ENCODE results near the gene ANO6. TPM values are rescaled to one million over a fixed set of nuclear protein-coding genes. Genes with fewer than 3 reads are reported as not detected.

The ANO6 gene
- total and polyA plus RNA-seq, 4 donors = 18.6 to 52.3 (median 29.1) TPM

DNA sequence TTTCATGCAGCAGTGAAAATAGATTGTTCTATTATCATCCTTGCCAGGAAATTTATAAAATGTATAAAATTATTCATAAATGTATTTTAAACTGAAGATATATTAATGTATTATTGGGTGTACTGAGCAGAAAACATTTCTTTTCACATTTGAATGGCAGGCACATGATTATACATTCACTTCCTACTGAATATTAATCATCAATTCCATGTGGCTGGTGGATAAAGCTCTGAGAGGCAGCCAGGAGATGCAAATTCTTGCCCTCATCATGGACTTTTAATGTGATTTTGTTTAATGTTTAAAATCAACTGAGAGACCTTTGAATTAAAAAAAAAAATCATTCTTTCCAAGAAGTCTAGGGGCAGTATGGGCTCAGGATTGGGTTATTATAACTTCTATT, 40.8 kb downstream of the ANO6 start:
- H3K27me3 ChIP-seq (ENCODE audit: control insufficient read depth in 4 of 4, insufficient read depth in 4 of 4, low read length in 3 of 4) = no peaks in the 10 kb centered on the region
- no peak overlapping the region for H3K9ac ChIP-seq (ENCODE audit: low read depth in 1 of 2, low read length in 2 of 2)
- H3K27ac ChIP-seq (ENCODE audit: low read depth in 1 of 2, low read length in 2 of 2) = no peak overlapping the region
- no peak for TF ChIP-seq JUND (IDR thresholded peaks at IDR 0.05)
- no peak for TF ChIP-seq FOXA1 (IDR thresholded peaks at IDR 0.05)
- no peak for TF ChIP-seq FOXA2 (IDR thresholded peaks at IDR 0.05)
- TF ChIP-seq SP1 (IDR thresholded peaks at IDR 0.05) = no peak
- TF ChIP-seq, protein P1, sequence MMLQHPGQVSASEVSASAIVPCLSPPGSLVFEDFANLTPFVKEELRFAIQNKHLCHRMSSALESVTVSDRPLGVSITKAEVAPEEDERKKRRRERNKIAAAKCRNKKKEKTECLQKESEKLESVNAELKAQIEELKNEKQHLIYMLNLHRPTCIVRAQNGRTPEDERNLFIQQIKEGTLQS (IDR thresholded peaks at IDR 0.05) = no peak
- no peak for TF ChIP-seq REST (IDR thresholded peaks at IDR 0.05)
- TF ChIP-seq NR2F2 (IDR thresholded peaks at IDR 0.05) = no peak
- TF ChIP-seq RXRA (IDR thresholded peaks at IDR 0.05) = no peak
- no peak for TF ChIP-seq RAD21 (IDR thresholded peaks at IDR 0.05)
- no peak for TF ChIP-seq HNF4A (conservative IDR thresholded peaks at IDR 0.05)
- TF ChIP-seq YY1 (IDR thresholded peaks at IDR 0.05) = no peak
- no peak for TF ChIP-seq GABPA (IDR thresholded peaks at IDR 0.05 in 1 of 2, conservative IDR thresholded peaks at IDR 0.05 in 1 of 2)
- TF ChIP-seq, protein P2, sequence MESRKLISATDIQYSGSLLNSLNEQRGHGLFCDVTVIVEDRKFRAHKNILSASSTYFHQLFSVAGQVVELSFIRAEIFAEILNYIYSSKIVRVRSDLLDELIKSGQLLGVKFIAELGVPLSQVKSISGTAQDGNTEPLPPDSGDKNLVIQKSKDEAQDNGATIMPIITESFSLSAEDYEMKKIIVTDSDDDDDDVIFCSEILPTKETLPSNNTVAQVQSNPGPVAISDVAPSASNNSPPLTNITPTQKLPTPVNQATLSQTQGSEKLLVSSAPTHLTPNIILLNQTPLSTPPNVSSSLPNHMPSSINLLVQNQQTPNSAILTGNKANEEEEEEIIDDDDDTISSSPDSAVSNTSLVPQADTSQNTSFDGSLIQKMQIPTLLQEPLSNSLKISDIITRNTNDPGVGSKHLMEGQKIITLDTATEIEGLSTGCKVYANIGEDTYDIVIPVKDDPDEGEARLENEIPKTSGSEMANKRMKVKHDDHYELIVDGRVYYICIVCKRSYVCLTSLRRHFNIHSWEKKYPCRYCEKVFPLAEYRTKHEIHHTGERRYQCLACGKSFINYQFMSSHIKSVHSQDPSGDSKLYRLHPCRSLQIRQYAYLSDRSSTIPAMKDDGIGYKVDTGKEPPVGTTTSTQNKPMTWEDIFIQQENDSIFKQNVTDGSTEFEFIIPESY (IDR thresholded peaks at IDR 0.05) = no peak
- TF ChIP-seq HNF4G (IDR thresholded peaks at IDR 0.05) = no peak
- TF ChIP-seq, protein P3, sequence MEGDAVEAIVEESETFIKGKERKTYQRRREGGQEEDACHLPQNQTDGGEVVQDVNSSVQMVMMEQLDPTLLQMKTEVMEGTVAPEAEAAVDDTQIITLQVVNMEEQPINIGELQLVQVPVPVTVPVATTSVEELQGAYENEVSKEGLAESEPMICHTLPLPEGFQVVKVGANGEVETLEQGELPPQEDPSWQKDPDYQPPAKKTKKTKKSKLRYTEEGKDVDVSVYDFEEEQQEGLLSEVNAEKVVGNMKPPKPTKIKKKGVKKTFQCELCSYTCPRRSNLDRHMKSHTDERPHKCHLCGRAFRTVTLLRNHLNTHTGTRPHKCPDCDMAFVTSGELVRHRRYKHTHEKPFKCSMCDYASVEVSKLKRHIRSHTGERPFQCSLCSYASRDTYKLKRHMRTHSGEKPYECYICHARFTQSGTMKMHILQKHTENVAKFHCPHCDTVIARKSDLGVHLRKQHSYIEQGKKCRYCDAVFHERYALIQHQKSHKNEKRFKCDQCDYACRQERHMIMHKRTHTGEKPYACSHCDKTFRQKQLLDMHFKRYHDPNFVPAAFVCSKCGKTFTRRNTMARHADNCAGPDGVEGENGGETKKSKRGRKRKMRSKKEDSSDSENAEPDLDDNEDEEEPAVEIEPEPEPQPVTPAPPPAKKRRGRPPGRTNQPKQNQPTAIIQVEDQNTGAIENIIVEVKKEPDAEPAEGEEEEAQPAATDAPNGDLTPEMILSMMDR (IDR thresholded peaks at IDR 0.05; ENCODE audit: low read depth, low read length, missing input control) = no peak
- no peak for TF ChIP-seq TAF1 (conservative IDR thresholded peaks at IDR 0.05)
- TF ChIP-seq EGR1 (IDR thresholded peaks at IDR 0.05; ENCODE audit: low read depth in 2 of 2) = no peak
- no peaks in the 10 kb centered on the region for H3K36me3 ChIP-seq (ENCODE audit: control insufficient read depth in 4 of 4, insufficient read depth in 3 of 4, low read depth in 1 of 4, low read length in 3 of 4)
- no peaks in the 10 kb centered on the region for H3K9me3 ChIP-seq (ENCODE audit: control insufficient read depth in 4 of 4, low read length in 3 of 4)
- no peak overlapping the region for H3K4me3 ChIP-seq (ENCODE audit: low read depth in 1 of 3, low read length in 3 of 3)
- DNase-seq (ENCODE audit: low spot score) = no peak
- peaks cover 3 to 30% (median 26%) of the 10 kb centered on the region in 4 donors for H3K4me1 ChIP-seq (ENCODE audit: control insufficient read depth in 4 of 4, insufficient read depth in 4 of 4, low read length in 3 of 4)

Data from liver (tissue), 9 donors.